H1 (cell line): Measurements from ENCODE around the gene TMEM269. TPM values are rescaled to one million over a fixed set of nuclear protein-coding genes. Genes with fewer than 3 reads are reported as not detected.

ENCODE experiments used
- CTCF ChIA-PET: fragments of 300-600 bp; sonication (Branson Sonifier 250); formaldehyde crosslinking; loops from one replicate; lab custom pipeline; 2021; ENCODE audit not compliant: partially characterized antibody; lab: Charles Lee
- POLR2A ChIA-PET: fragments of 300-600 bp; sonication (Branson Sonifier 250); formaldehyde crosslinking; loops from one replicate; lab custom pipeline; 2021; ENCODE audit warnings: inconsistent platforms; ENCODE audit not compliant: partially characterized antibody; lab: Charles Lee
- DNase-seq, 2 experiments: peaks; one replicate each; pipeline versions ENCODE4 v3.0.0 to v3.0.0-alpha.2; 2010 to 2022; ENCODE audit warnings: low spot score in 2 of 2, low read depth in 1 of 2, mixed read lengths in 1 of 2
- FAIRE-seq: peaks from 2 replicates; lab custom pipeline; 2011; peaks lifted over from hg19 to GRCh38; lab: Jason Lieb, UNC
- H2AFZ ChIP-seq: 2 replicates; pipeline ENCODE4 v1.8.1; 2012; ENCODE audit warnings: low read length, inconsistent platforms
- H2AK5ac ChIP-seq: 2 replicates; pipeline ENCODE4 v1.6.1; 2013; ENCODE audit warnings: low read depth, low read length
- H2BK120ac ChIP-seq: replicated peaks from 2 replicates; pipeline ENCODE3; 2013; ENCODE audit warnings: low read depth, low read length, inconsistent platforms
- H2BK12ac ChIP-seq: 2 replicates; pipeline ENCODE4 v1.6.1; 2013; ENCODE audit warnings: low read depth, low read length
- H2BK15ac ChIP-seq: 2 replicates; pipeline ENCODE4 v1.6.1; 2013; ENCODE audit warnings: low read length
- H2BK20ac ChIP-seq: 2 replicates; pipeline ENCODE4 v1.6.1; 2013; ENCODE audit warnings: low read length
- H2BK5ac ChIP-seq: 2 replicates; pipeline ENCODE4 v1.6.1; 2013; ENCODE audit warnings: low read depth, low read length
- H3K14ac ChIP-seq: 2 replicates; pipeline ENCODE4 v1.6.1; 2013; ENCODE audit warnings: inconsistent platforms; ENCODE audit not compliant: insufficient read length
- H3K18ac ChIP-seq: 2 replicates; pipeline ENCODE4 v1.6.1; 2013; ENCODE audit warnings: low read length; ENCODE audit errors: extremely low read depth
- H3K23ac ChIP-seq: 2 replicates; pipeline ENCODE4 v1.6.1; 2013; ENCODE audit warnings: inconsistent platforms; ENCODE audit not compliant: insufficient read length
- H3K23me2 ChIP-seq: 2 replicates; pipeline ENCODE4 v1.6.1; 2013; ENCODE audit warnings: low read depth, low read length
- H3K27ac ChIP-seq: 2 replicates; pipeline ENCODE4 v1.6.1; 2011; ENCODE audit warnings: low read depth, low read length, inconsistent platforms
- H3K27me3 ChIP-seq, 4 experiments: replicated peaks in 1 of 4; 1 replicate in 1 of 4; 2 replicates in 3 of 4; pipeline versions ENCODE4 v1.6.1 to v1.8.1; 2011 to 2013; ENCODE audit warnings: low read length in 3 of 4, mild to moderate bottlenecking in 3 of 4, inconsistent platforms in 2 of 4, mixed read lengths in 2 of 4, moderate library complexity in 1 of 4; ENCODE audit not compliant: control insufficient read depth in 3 of 4, insufficient read depth in 3 of 4; ENCODE audit errors: extremely low read depth in 1 of 4
- H3K36me3 ChIP-seq, 4 experiments: 2 replicates each; pipeline versions ENCODE4 v1.6.1 to v1.8.1; 2011 to 2013; ENCODE audit warnings: mild to moderate bottlenecking in 4 of 4, low read length in 3 of 4, moderate library complexity in 2 of 4, control low read depth in 1 of 4, inconsistent platforms in 1 of 4; ENCODE audit not compliant: insufficient read depth in 4 of 4, control insufficient read depth in 2 of 4
- H3K4ac ChIP-seq: replicated peaks from 2 replicates; pipeline ENCODE3; 2013; ENCODE audit warnings: low read length, low read depth, mixed read lengths, inconsistent platforms; ENCODE audit not compliant: insufficient read length
- H3K4me1 ChIP-seq, 4 experiments: replicated peaks in 1 of 4; 1 replicate in 1 of 4; 2 replicates in 3 of 4; pipeline versions ENCODE4 v1.6.1 to v1.8.1; 2011 to 2013; ENCODE audit warnings: low read length in 3 of 4, inconsistent platforms in 2 of 4, mixed read lengths in 1 of 4; ENCODE audit not compliant: insufficient read depth in 4 of 4, control insufficient read depth in 3 of 4
- H3K4me2 ChIP-seq, 2 experiments: 2 replicates each; pipeline versions ENCODE4 v1.6.1 to v1.8.1; 2011 to 2013; ENCODE audit warnings: low read depth in 2 of 2, low read length in 2 of 2, control low read depth in 1 of 2, inconsistent platforms in 1 of 2, mild to moderate bottlenecking in 1 of 2; ENCODE audit not compliant: insufficient read depth in 1 of 2
- H3K4me3 ChIP-seq, 4 experiments: fragments of 200-600, 300-600 bp in 1 of 4; sonication (generic), shearing (Covaris generic), sonication (Bioruptor Twin) in 1 of 4; 2 replicates each; pipeline versions ENCODE4 v1.5.1 to v1.8.1; 2011 to 2016; ENCODE audit warnings: low read length in 4 of 4, low read depth in 3 of 4, control low read depth in 2 of 4, inconsistent platforms in 2 of 4, mild to moderate bottlenecking in 2 of 4, mixed read lengths in 1 of 4, moderate library complexity in 1 of 4; ENCODE audit not compliant: insufficient read depth in 2 of 4; ENCODE audit errors: extremely low read depth in 1 of 4
- H3K56ac ChIP-seq: replicated peaks from 2 replicates; pipeline ENCODE3; 2013; ENCODE audit warnings: low read depth, mild to moderate bottlenecking, mixed read lengths, low read length, inconsistent platforms; ENCODE audit not compliant: insufficient read length
- H3K79me1 ChIP-seq: 2 replicates; pipeline ENCODE4 v1.6.1; 2013; ENCODE audit warnings: low read depth, low read length, control low read depth
- H3K79me2 ChIP-seq, 2 experiments: 2 replicates each; pipeline versions ENCODE4 v1.6.1 to v1.8.1; 2012 to 2013; ENCODE audit warnings: low read length in 2 of 2, mild to moderate bottlenecking in 2 of 2, inconsistent platforms in 1 of 2; ENCODE audit not compliant: insufficient read depth in 2 of 2, control insufficient read depth in 1 of 2
- H3K9ac ChIP-seq, 4 experiments: replicated peaks in 1 of 4; 1 replicate in 1 of 4; 2 replicates in 3 of 4; pipeline versions ENCODE4 v1.6.1 to v1.8.1; 2011 to 2013; ENCODE audit warnings: low read depth in 3 of 4, low read length in 3 of 4, control low read depth in 2 of 4, mild to moderate bottlenecking in 2 of 4, moderate library complexity in 2 of 4, inconsistent platforms in 1 of 4; ENCODE audit errors: extremely low read depth in 1 of 4
- H3K9me3 ChIP-seq, 2 experiments: 2 replicates each; pipeline versions ENCODE4 v1.6.1 to v1.8.1; 2012 to 2013; ENCODE audit warnings: mild to moderate bottlenecking in 2 of 2, moderate library complexity in 2 of 2, control low read depth in 1 of 2, inconsistent platforms in 1 of 2, low read depth in 1 of 2, low read length in 1 of 2, mixed read lengths in 1 of 2; ENCODE audit not compliant: insufficient read depth in 2 of 2
- H4K20me1 ChIP-seq, 2 experiments: replicated peaks in 1 of 2; 2 replicates each; pipeline versions ENCODE3 to v1.8.1; 2011 to 2013; ENCODE audit warnings: inconsistent platforms in 2 of 2, low read length in 2 of 2, mild to moderate bottlenecking in 1 of 2; ENCODE audit not compliant: insufficient read depth in 2 of 2, control insufficient read depth in 1 of 2
- H4K5ac ChIP-seq: 2 replicates; pipeline ENCODE4 v1.6.1; 2013; ENCODE audit warnings: low read length, low read depth, mixed read lengths, inconsistent platforms; ENCODE audit not compliant: insufficient read length
- H4K8ac ChIP-seq: 2 replicates; pipeline ENCODE4 v1.8.0; 2013; ENCODE audit warnings: mild to moderate bottlenecking, moderate library complexity, low read length, inconsistent platforms; ENCODE audit not compliant: insufficient read depth; ENCODE audit errors: extremely low read depth
- H4K91ac ChIP-seq: replicated peaks from 2 replicates; pipeline ENCODE3; 2013; ENCODE audit warnings: low read length, mixed read lengths, inconsistent platforms; ENCODE audit not compliant: insufficient read length
- CREB1 ChIP-seq: IDR thresholded peaks from 2 replicates; pipeline ENCODE4 v1.6.1; 2012; ENCODE audit warnings: inconsistent platforms
- CTBP2 ChIP-seq: IDR thresholded peaks from 2 replicates; pipeline ENCODE4 v1.7.0; 2011; ENCODE audit warnings: borderline replicate concordance, mild to moderate bottlenecking, moderate library complexity, mixed read lengths, low read length; ENCODE audit not compliant: insufficient read depth, insufficient read length
- FOSL1 ChIP-seq: IDR thresholded peaks from 2 replicates; pipeline ENCODE4 v1.6.1; 2011; ENCODE audit warnings: mild to moderate bottlenecking, low read depth, low read length, moderate library complexity; ENCODE audit not compliant: insufficient read depth
- POU5F1 ChIP-seq: IDR thresholded peaks from 2 replicates; pipeline ENCODE4 v1.6.1; 2011; ENCODE audit warnings: low read depth, mild to moderate bottlenecking, low read length, moderate library complexity
- SIN3A ChIP-seq, 2 experiments: IDR thresholded peaks in 1 of 2; conservative IDR thresholded peaks in 1 of 2; 2 replicates each; pipeline ENCODE4 v1.6.1; 2011 to 2012; ENCODE audit warnings: low read length in 2 of 2, improper control_type of control experiment in 1 of 2, low read depth in 1 of 2, mild to moderate bottlenecking in 1 of 2
- SRF ChIP-seq: IDR thresholded peaks from 2 replicates; pipeline ENCODE4 v1.6.1; 2011; ENCODE audit warnings: mild to moderate bottlenecking, low read depth, low read length, moderate library complexity
- TAF1 ChIP-seq: IDR thresholded peaks from 2 replicates; pipeline ENCODE4 v1.6.1; 2011; ENCODE audit warnings: mild to moderate bottlenecking, low read depth, low read length
- WGBS, 2 experiments: shearing (Covaris generic) in 1 of 2; methylation state at CpG; one replicate each; pipeline versions ENCODE4 v1.1.6 to v1.1.7; 2013 to 2015; ENCODE audit warnings: low lambda C conversion rate in 2 of 2, mixed read lengths in 2 of 2, inconsistent platforms in 1 of 2, low coverage in 1 of 2, missing lambda C conversion rate in 1 of 2; ENCODE audit not compliant: insufficient replicate concordance in 2 of 2, insufficient coverage in 1 of 2, insufficient read length in 1 of 2; ENCODE audit errors: extremely low coverage in 1 of 2, missing lambda C conversion rate in 1 of 2; 5-methylcytosine and 5-hydroxymethylcytosine counted together
- polyA plus RNA-seq, 7 experiments: library from polyadenylated mRNA; depleted of rRNA in 3 of 7; stranded (reverse) in 5 of 7; unstranded in 2 of 7; fragments of >200 nt in 5 of 7; fragments of 200-250 nt in 2 of 7; gene quantifications; 1 replicate in 5 of 7; 2 replicates in 1 of 7; 4 replicates in 1 of 7; pipeline versions ENCODE4 v1.2.1 to v1.2.3, GENCODE V29; 2011 to 2013; ENCODE audit warnings: missing spikeins in 2 of 7, mixed read lengths in 2 of 7
- total RNA-seq: library from RNA; stranded (reverse); fragmentation: NEBNext Ultra II Directional; extraction: Animal tissue kit (Norgen Biotek cat#: 25700); gene quantifications from 2 replicates; pipeline ENCODE4 v1.2.1, GENCODE V29; 2021

TMEM269 gene
- total and polyA plus RNA-seq, 2 of the 8 experiments (the other 6 are each of a cell fraction or from before 2014, with no cell fraction given) = 0.14 to 0.35 TPM

- Histone ChIP-seq H4K20me1 (peaks cover 0 to 4% of the 10 kb centered on the region in 2 experiments), H2BK120ac (no peak overlapping the region), H3K23me2 (peaks cover 4% of the 10 kb centered on the region; the same call in 1 of the 2 replicates), H3K9ac (no peak overlapping the region), H3K56ac (no peak overlapping the region), H2BK12ac (no peak overlapping the region), H2AK5ac (no peak overlapping the region)
- 92% methylated on average over 11 of the region's 11 CpGs; no CpG with 5 or more reads in 1 of the 2 experiments for WGBS, 2 experiments
- TF ChIP-seq SIN3A (conservative IDR thresholded peaks at IDR 0.05 in 1 of 2, IDR thresholded peaks at IDR 0.05 in 1 of 2; ENCODE audit: low read depth in 1 of 2, low read length in 2 of 2) = no peak
- TF ChIP-seq SRF = no peak
- no peak for TF ChIP-seq FOSL1
- TF ChIP-seq CREB1 = no peak
- no peak for TF ChIP-seq TAF1
- no peak for TF ChIP-seq POU5F1
- TF ChIP-seq CTBP2 = no peak
- TF ChIP-seq, all 59 proteins: peak for 0
- Histone ChIP-seq H3K4ac (no peak overlapping the region), H3K4me1 (peaks cover 0 to 21% (median 13%) of the 10 kb centered on the region in 4 experiments; a peak in 6 of 7 replicates), H2BK15ac (no peak overlapping the region), H2AFZ (no peak overlapping the region), H3K79me1 (peaks cover 3% of the 10 kb centered on the region; the same call in 1 of the 2 replicates), H3K18ac (no peak overlapping the region), H2BK5ac (no peak overlapping the region), H3K27ac (no peak overlapping the region), H3K9me3 (no peaks in the 10 kb centered on the region), H3K4me3 (no peak overlapping the region), H3K27me3 (no peaks in the 10 kb centered on the region), H4K91ac (no peak overlapping the region), H3K4me2 (no peak overlapping the region), H3K14ac (no peak overlapping the region), H4K5ac (no peak overlapping the region), H3K36me3 (no peaks in the 10 kb centered on the region), H3K79me2 (no peaks in the 10 kb centered on the region), H3K23ac (no peak overlapping the region), H4K8ac (no peak overlapping the region), H2BK20ac (no peak overlapping the region)
- DNase-seq = no peak
- FAIRE-seq = no peak
- ChIA-PET CTCF (interaction anchor here (0.6 to 6.4 kb wide), 10 partner anchors 9 to 561 kb away, joined by 3 to 62 read pairs (median 3); partner anchors contain the start of gene YBX1), POLR2A (interaction anchor here (0.8 kb wide), 1 partner anchor 11 kb away, joined by 3 read pairs; no protein-coding TSS in a partner anchor)
Observed at GRCh38 chr1:42735056-42735455, 49.7 kb upstream of the TMEM269 start.
